Thoracic aorta (tissue), 2 donors: ENCODE measurements around the gene PNMA1. TPM values are rescaled to one million over a fixed set of nuclear protein-coding genes. Genes with fewer than 3 reads are reported as not detected.
A peak's percentile ranks its signal among the peaks of the same experiment; 100 is the strongest.

ENCODE experiments used
- ATAC-seq: fragments of 150-250 bp; one replicate; pipeline ENCODE4 v1.8.0; 2017; ENCODE audit warnings: low read depth; ENCODE audit not compliant: insufficient number of reproducible peaks, low FRiP score
- DNase-seq: peaks from one replicate; pipeline ENCODE4 v3.0.0-alpha.2; 2020; ENCODE audit warnings: low spot score
- H3K27ac ChIP-seq, 2 donors: fragments of 200-600 bp; sonication (generic); 1 replicate in 1 of 2; 2 replicates in 1 of 2; pipeline ENCODE4 v1.5.1; 2016; ENCODE audit warnings: mild to moderate bottlenecking in 2 of 2, moderate library complexity in 2 of 2
- H3K27me3 ChIP-seq: fragments of 200-600 bp; sonication (generic); replicated peaks from 2 replicates; pipeline ENCODE4 v1.6.0; 2016; ENCODE audit warnings: mild to moderate bottlenecking; ENCODE audit not compliant: insufficient read depth
- H3K36me3 ChIP-seq: fragments of 200-600 bp; sonication (generic); one replicate; pipeline ENCODE4 v1.5.1; 2016
- H3K4me1 ChIP-seq, 2 donors: fragments of 200-600 bp; sonication (generic); 1 replicate in 1 of 2; 2 replicates in 1 of 2; pipeline versions ENCODE4 v1.5.1 to v1.6.0; 2016; ENCODE audit warnings: low read depth in 2 of 2, mild to moderate bottlenecking in 1 of 2; ENCODE audit not compliant: control insufficient read depth in 1 of 2
- H3K4me3 ChIP-seq: fragments of 200-600 bp; sonication (generic); 2 replicates; pipeline ENCODE4 v1.5.1; 2016; ENCODE audit warnings: mild to moderate bottlenecking
- H3K9me3 ChIP-seq: fragments of 200-600 bp; sonication (generic); 2 replicates; pipeline ENCODE4 v1.5.1; 2016
- total RNA-seq, 2 donors: library from RNA; depleted of rRNA; stranded (reverse); fragments of >200 nt; gene quantifications; one replicate each; pipeline versions ENCODE4 v1.1.0 to v1.2.3, GENCODE V29; 2016
- TF ChIP-seq, protein P1 (sequence below): fragments of 200-600 bp; sonication (generic); IDR thresholded peaks from one replicate; pipeline ENCODE4 v1.5.1; 2019; ENCODE audit warnings: antibody characterized with exemption

PNMA1 gene
- total RNA-seq, 2 donors from 2014 or later: 27.3 to 37.4 TPM

DNA sequence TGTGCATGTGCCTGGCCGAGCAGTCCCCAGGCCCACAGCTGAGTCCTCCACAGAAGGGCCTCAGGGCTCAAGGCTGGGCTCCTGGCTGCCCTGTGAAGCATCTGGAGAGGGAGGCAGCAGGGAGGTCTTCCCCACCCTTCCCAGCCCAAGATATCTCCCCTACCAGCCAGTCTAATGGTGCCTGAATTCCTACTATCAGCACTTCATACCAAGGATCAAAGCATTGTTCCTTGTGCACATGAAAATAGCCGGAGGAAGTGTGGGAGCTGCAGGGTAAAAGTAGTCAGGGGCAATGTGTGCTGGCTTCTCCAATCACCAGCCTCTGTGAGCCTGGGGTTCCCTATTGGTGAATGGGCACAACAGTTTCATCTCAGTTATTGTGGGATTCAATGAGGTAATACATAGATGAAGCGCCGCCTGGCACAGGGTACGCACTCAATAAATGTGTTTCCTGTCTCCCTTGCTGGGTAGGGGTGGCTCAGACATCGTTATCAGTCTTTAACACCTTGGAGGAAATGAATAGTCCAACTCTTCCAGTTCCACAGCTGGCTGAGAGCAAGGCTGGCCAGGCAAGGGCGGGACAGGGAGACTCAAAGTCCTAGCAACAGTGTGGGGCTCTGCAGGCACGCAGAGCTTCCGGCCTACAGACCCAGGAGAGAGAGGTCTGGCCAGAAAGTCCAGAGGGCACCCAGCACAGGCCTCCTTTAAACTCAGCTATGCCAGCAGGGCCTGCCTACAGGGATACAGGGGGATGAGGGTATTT, 39.1 kb upstream of the PNMA1 start:
- Histone ChIP-seq H3K4me1 (peaks cover 92 to 99% of the 10 kb centered on the region in 2 donors), H3K9me3 (no peaks in the 10 kb centered on the region), H3K27me3 (no peaks in the 10 kb centered on the region), H3K27ac (peak overlapping the region; percentile 97 to 99), H3K36me3 (no peaks in the 10 kb centered on the region), H3K4me3 (peak overlapping the region; percentile 57)
- DNase-seq (no peak), ATAC-seq (no peak)
- TF ChIP-seq, protein P1, sequence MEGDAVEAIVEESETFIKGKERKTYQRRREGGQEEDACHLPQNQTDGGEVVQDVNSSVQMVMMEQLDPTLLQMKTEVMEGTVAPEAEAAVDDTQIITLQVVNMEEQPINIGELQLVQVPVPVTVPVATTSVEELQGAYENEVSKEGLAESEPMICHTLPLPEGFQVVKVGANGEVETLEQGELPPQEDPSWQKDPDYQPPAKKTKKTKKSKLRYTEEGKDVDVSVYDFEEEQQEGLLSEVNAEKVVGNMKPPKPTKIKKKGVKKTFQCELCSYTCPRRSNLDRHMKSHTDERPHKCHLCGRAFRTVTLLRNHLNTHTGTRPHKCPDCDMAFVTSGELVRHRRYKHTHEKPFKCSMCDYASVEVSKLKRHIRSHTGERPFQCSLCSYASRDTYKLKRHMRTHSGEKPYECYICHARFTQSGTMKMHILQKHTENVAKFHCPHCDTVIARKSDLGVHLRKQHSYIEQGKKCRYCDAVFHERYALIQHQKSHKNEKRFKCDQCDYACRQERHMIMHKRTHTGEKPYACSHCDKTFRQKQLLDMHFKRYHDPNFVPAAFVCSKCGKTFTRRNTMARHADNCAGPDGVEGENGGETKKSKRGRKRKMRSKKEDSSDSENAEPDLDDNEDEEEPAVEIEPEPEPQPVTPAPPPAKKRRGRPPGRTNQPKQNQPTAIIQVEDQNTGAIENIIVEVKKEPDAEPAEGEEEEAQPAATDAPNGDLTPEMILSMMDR: no peak

DNA sequence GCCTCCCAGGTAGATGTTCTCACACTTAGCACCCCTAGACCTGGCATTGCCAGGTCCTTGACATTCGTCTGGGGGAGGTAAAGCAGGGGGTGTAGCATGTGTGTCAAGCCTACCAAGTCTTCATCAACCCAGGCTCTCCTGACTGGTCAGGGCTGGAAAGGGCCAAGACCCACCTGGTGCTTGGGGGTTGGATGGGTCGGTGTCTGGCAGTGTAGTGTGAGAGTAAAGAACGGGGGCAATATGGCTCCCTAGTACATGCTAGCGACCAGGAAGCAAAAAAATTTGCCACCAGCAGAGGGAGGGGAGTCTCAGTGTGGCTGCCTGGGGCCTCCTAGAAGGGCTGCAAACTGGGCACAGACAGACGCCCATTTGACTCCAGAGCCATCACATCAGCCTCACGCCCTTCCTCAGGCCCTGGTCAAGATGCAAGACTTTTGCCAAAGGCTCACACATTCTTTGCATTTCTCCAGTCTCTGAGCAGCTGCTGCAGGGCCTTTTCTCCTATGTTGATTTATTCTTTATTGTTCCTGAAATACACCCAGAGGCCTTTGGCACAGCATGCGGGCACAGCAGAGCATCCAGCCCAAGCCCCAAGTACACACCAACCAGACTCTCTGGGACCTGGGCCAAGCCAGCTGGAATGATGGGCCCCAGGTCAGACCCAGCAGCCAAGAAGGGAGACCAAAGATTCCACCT, 38.3 kb upstream of the PNMA1 start:
- Histone ChIP-seq H3K4me3 (peak overlapping the region; percentile 17), H3K27me3 (no peaks in the 10 kb centered on the region), H3K36me3 (no peaks in the 10 kb centered on the region), H3K9me3 (no peaks in the 10 kb centered on the region), H3K27ac (peak overlapping the region; percentile 97 to 99), H3K4me1 (peaks cover 84 to 99% of the 10 kb centered on the region in 2 donors)
- ATAC-seq (peak; percentile 21), DNase-seq (peak; percentile 71)
- TF ChIP-seq, protein P1: peak; percentile 50

DNA sequence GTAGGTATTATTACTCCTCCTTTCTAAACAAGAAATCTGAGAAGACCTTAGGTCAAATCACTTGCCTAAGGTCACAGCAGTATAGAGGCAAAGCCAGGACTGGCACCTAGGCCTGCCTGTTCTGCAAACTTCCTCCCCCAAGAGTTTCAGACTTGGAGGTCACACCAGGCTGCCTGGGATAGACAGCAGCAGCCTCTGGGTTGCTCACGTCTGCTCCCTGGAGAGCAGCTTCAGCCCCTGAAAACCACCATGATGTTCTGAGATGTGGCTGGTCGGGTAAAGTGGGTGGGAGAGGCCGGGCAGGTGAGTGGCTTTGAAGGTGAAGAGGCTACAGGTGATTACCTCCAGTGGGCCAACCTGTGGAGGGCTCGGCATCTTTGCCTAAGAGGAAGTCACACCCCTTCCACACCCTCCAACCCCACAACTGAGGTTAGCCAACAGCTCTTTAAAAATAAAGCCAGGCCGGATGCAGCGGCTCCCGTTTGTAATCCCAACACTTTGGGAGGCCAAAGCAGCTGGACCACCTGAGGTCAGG, 37.0 kb upstream of the PNMA1 start:
- DNase-seq (no peak), ATAC-seq (no peak)
- peaks cover 82 to 99% of the 10 kb centered on the region in 2 donors for H3K4me1 ChIP-seq
- H3K36me3 ChIP-seq: no peaks in the 10 kb centered on the region
- no peaks in the 10 kb centered on the region for H3K27me3 ChIP-seq
- TF ChIP-seq, protein P1: no peak
- H3K9me3 ChIP-seq: no peaks in the 10 kb centered on the region
- peak overlapping the region; percentile 73 to 97 for H3K27ac ChIP-seq
- H3K4me3 ChIP-seq: no peak overlapping the region

DNA sequence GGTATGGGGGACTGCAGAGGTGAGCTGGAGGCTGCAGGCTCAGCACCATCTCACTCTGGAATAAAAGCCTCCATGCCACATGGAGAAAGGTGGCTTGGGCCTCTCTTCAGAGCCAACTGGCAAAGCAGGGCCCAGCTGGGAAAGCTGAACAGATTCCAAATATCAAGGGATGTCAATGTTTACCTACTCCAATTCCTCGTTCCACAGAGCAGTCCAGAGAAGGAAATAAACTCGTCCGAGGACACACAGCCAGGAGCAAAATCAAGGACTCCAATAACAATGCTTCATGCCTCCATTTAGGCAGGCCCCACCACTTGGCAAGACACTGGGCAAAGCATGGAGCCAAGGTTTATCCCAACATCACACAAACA, 36.3 kb upstream of the PNMA1 start:
- H3K9me3 ChIP-seq: no peaks in the 10 kb centered on the region
- no peaks in the 10 kb centered on the region for H3K36me3 ChIP-seq
- no peak overlapping the region for H3K4me3 ChIP-seq
- ATAC-seq: no peak
- peak overlapping the region; percentile 73 to 97 for H3K27ac ChIP-seq
- DNase-seq: no peak
- no peaks in the 10 kb centered on the region for H3K27me3 ChIP-seq
- peaks cover 82 to 99% of the 10 kb centered on the region in 2 donors for H3K4me1 ChIP-seq
- TF ChIP-seq, protein P1: no peak
